GM13977 (cell line): ENCODE results near the gene RASGEF1C.
A peak's percentile ranks its signal among the peaks of the same experiment; 100 is the strongest.
"Not testable (repeated sequence)": the region's sequence is repeated elsewhere in the genome, so short reads cannot be mapped to it uniquely, and the experiment has no call there.

Experiments used
- DNase-seq: peaks from one replicate; pipeline ENCODE4 v3.0.0; 2012; ENCODE audit warnings: low spot score
- CTCF ChIP-seq: IDR thresholded peaks from 2 replicates; pipeline ENCODE4 v1.5.1; 2012; ENCODE audit warnings: mild to moderate bottlenecking, control low read depth; ENCODE audit not compliant: insufficient read depth; ENCODE audit errors: extremely low read depth, missing control alignments
- in situ Hi-C: fragments of 300-500 bp; cut with MboI; formaldehyde crosslinking; loops from one replicate; pipeline ENCODE4 v1.12.0; 2022; ENCODE audit warnings: low sequenced_read_pairs, low pct_unique_long_range_greater_than_20kb, mixed read lengths, inconsistent platforms; ENCODE audit not compliant: unreplicated experiment

The RASGEF1C gene

GRCh38 chr5:180090098-180090768, 118.8 kb downstream of the RASGEF1C start:
- TF ChIP-seq CTCF, result peak; percentile 79
- peak; percentile 66 for DNase-seq
- in situ Hi-C loops, result no loop called here

- DNase-seq, in situ Hi-C loops: not testable (repeated sequence)
These were observed 119.4 kb downstream of the RASGEF1C start for GRCh38 chr5:180089628-180090027.

GRCh38 chr5:180088561-180088960, 120.5 kb downstream of the RASGEF1C start:
- in situ Hi-C loops, result no loop called here
- no peak for DNase-seq
- TF ChIP-seq CTCF, result no peak

- TF ChIP-seq CTCF, result no peak
- in situ Hi-C loops, result no loop called here
- DNase-seq, result no peak
These were observed 122.1 kb downstream of the RASGEF1C start for GRCh38 chr5:180086816-180087399.

GRCh38 chr5:180085837-180086236, 123.2 kb downstream of the RASGEF1C start:
- DNase-seq, result no peak
- in situ Hi-C loops, result no loop called here
- TF ChIP-seq CTCF, result no peak

- no peak for DNase-seq
- TF ChIP-seq CTCF, result no peak
- in situ Hi-C loops, result no loop called here
These were observed 124.1 kb downstream of the RASGEF1C start for GRCh38 chr5:180084638-180085561.
